Stimulated activated CD4-positive, alpha-beta T cell treated with anti-CD3 and anti-CD28 coated beads, Interleukin-12 subunit alpha, Interleukin-12 subunit beta, amount 100 ng/mL, for 48 hours (primary cell): ENCODE measurements around the gene OGDH.

ENCODE experiments used
- DNase-seq, 3 donors: peaks; one replicate each; pipeline ENCODE4 v3.0.0-alpha.2; 2020; ENCODE audit warnings: low read depth in 2 of 3, low spot score in 1 of 3

Gene OGDH

GRCh38 chr7:44618045-44618444 is 11.6 kb downstream of the OGDH start:
- no peak for DNase-seq

DNA sequence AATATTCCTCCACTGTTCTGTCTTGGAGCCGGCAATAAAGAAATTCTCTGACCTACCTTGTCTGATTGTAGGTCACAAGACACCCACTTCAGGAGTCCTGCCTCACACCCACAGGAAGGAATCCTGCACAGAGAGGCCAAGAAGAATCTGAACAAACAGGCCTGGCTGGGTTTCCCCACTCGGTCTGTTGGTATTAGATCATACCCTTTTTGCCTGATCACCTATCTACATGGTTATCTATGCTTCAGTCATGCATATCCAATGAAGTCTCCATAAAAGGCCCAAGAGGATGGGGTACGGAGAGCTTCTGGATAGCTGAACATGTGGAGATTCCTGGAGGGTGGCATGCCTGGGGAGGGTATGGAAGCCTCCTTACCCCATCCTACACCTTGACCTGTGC is 12.3 kb downstream of the OGDH start:
- no peak for DNase-seq

GRCh38 chr7:44621034-44621749 is 14.8 kb downstream of the OGDH start:
- no peak for DNase-seq

- no peak for DNase-seq
Observed at GRCh38 chr7:44621750-44622103, 15.3 kb downstream of the OGDH start.

GRCh38 chr7:44622342-44623151 is 16.1 kb downstream of the OGDH start:
- DNase-seq = peak in 1 of 3 donors; percentile 44

DNA sequence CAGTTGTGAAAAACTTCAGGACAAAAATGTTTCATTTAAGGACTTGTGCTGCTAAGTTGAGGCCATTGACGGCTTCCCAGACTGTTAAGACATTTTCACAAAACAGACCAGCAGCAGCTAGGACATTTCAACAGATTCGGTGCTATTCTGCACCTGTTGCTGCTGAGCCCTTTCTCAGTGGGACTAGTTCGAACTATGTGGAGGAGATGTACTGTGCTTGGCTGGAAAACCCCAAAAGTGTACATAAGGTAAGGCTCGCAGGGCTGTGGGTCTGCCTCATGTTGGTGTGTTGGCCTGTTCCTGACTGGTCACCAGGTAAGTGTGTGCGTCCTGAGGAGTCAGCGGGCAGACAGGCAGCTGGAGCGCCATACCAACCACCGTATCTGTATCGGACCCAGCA is 17.9 kb downstream of the OGDH start:
- DNase-seq = no peak

DNA sequence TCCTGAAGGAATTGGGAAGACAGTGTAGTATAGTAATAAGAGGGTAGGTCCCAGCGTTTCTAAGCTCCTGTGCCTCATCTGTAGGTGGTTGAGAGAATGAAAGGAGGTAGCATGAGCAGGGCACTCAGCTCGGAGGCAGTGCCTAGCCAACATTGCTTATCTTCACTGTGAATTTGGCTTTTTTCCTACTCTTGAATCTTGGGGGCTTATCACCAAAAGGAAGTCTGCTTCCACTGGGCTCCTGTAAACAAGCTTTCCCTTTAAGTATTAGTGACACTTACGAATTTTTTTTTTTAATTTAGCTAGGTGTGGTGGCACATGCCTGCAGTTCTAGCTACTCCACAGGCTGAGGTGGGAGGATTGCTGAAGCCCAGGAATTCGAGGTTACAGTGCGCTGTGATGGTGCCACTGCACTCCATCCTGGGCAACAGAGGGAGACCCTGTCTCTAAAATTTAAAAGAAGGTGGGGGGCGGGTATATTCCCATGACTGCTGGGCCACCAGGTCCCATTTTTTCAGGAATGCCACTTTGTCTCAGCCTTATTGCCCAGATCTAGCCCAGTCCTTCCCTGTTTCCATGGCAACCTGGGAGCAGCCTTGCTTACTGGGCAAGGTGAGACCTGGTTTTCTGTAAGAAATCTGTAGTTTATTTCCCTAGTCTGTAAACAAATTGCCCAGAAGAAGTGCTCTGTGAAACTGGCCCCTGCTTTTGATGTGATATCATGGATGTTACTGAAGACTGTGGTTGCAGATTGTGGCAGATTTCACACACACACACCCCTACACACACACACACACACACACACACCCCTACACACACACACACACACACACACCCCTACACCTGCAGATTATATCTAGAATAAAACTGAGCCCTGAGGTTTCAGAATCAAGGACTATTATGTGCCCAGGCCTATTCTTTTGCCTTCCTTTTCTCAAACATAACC is 19.4 kb downstream of the OGDH start:
- DNase-seq = no peak

DNA sequence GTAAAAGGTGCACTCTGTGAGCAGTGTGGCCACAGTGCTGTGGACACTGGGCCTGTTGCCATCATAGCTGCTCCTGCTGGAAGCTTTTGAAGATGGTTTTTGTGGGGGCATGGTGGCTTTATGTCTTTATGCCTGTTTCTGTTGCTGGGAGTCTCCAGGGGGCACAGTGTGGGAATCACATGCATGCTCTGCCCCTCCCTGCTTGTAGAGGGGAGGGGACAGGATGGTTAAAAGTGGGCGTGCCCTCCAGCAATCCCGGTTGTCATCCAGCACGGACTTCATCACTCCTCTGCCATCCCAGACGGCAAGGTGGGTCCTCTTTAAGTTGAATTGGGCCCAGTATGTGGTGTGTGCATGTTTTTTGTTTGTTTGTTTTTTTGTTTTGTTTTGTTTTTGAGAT is 20.2 kb downstream of the OGDH start:
- DNase-seq = no peak

DNA sequence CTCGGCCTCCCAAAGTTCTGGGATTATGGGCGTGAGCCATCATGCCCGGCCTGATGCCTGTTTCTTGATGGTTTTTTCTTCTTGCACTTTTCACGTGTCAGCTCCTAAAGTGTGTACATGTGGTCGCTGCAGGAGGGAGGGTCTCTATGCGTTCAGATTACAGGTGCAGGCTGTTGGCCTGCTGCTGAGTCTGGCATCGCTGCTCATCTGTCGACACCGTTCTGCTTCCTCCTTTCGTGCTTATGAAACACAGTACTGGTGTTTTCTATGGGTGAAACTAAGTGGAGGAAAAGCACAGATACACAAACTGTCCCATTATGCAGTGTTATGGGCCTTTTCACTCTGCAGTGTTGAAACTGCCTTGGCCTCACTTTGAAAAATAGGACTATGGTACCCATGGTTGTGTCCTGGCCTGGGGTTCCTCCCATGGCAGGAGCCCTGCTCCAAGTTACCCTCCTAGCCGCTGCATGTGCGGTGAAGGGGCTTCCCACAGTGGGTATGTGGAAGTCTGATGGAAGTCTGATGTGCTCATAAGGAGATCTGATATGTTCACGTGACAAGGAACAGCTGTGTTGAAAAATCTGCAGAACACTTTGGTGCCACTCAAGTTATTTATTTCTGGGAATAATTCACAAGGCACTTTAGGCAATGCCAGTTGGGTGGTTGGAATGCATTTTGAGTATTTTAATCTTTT is 23.5 kb downstream of the OGDH start:
- no peak for DNase-seq

DNA sequence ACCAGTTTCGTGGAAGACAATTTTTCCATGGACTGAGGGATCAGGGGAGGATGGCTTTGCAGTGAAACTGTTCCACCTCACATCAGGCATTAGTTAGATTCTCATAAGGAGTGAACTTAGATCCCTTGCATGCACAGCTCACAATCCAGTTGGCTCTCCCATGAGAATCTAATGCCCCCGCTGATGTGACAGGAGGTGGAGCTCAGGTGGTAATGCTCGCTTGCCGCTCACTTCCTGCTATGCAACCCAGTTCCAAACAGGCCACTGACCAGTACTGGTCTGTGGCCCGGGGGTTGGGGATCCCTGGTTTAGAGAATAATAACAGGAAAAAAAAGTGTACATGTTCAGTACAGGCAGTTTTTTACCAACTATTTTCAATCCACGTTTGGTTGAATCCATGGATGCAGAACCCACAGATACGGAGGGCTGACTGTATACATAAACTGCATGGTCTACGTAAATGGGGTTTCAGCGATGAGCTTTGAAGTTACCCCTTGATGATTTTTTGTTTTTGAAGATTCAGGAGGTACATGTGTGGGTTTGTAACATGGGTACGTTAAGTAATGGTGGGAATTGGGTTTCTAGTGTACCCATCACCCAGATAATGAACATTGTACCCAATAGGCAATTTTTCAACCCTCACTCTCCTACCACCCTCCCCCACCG is 24.5 kb downstream of the OGDH start:
- DNase-seq = no peak

GRCh38 chr7:44631458-44632115 is 25.2 kb downstream of the OGDH start:
- no peak for DNase-seq

- no peak for DNase-seq
Observed at GRCh38 chr7:44632196-44632595, 25.8 kb downstream of the OGDH start.

DNA sequence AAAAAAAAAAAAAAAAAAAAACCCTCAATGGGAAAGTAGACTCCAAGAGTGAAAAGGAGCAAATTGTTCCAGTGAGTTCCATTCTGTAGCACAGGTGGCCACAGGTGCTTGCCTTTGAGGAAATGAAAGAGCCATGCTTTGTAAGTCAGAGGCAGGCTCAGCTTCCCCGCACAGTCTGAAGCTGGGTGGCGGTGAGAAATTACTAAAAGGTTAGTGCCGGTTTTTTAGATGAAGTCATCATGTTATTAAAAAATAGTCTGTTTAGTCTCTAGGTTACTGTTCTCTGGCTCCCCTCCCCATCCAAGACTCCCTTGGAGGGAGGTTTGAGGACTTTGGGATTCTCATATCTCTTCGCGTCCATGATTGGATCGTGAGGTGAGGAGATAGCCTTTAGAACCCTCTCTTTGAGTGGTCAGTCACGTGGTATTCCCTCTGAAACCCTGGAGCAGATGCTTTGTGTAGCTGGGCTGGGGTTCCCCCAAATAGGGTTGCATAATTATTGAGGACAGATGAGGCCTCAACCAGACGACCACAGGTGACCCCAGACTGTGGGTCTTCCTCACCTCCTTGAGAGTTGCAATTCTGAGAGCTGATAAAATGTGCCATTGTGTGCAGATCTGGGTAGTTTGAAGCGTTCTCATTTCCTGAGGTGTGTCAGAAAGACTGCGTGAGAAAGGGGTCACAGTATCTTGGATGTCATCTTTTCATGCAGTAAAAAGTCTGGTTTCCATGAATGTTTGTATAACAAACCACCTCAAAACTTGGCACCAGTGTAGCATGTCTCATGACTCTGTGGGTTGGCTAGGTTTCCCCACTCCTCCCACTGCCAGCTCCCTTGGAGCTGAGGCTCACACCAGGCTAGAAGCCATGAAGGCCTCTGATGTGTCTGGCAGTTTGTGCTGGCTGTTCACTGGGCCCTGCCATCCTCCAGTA is 27.1 kb downstream of the OGDH start:
- DNase-seq = peak; percentile 40 to 47 (median 42)

GRCh38 chr7:44634187-44634838 is 27.9 kb downstream of the OGDH start:
- DNase-seq = no peak

- no peak for DNase-seq
Observed at GRCh38 chr7:44634839-44635591, 28.6 kb downstream of the OGDH start.

DNA sequence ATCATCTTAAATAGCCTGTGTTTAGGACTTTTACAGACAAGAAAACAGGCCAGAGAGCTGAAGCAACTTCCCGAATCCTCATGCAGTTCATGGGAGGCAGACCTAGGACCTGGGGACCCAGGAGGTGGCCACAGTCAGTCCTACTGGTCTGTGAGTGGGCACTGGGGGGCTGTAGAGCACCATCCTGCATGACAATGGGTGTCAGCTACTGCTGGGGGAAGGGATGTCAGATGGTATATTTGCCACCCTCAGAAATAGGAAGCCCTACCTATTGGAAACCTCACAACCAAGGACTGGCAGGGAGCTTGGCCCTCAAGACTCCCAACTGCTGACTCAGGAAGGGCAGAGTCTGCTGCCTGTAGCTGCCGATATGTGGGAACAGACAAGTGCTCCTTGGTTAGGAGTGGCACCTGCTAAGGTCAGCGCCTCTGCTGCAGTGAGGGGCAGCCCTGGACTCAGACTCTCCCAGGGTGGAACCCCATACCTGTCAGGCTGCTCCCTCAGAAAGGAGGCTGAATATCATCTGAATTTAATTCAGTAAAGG is 29.7 kb downstream of the OGDH start:
- DNase-seq = no peak

- no peak for DNase-seq
Observed at GRCh38 chr7:44636926-44637325, 30.5 kb downstream of the OGDH start.
